Right lobe of liver (tissue), 4 donors: ENCODE results near the gene PCCA.

Source experiments
- CTCF ChIP-seq, 4 donors: fragments of 200-600 bp in 3 of 4; fragments of 450-650 bp in 1 of 4; IDR thresholded peaks; one replicate each; pipeline versions ENCODE4 v1.5.1 to v1.8.0; 2016 to 2022; ENCODE audit warnings: antibody characterized with exemption in 4 of 4, mild to moderate bottlenecking in 2 of 4
- POLR2A ChIP-seq: fragments of 450-650 bp; IDR thresholded peaks from one replicate; pipeline ENCODE4 v1.6.1; 2017; ENCODE audit warnings: antibody characterized with exemption, mild to moderate bottlenecking
- donor health status: DM: no; HTN: no; CAD: no.
- donor health status: DM: no; HTN: no; CAD: no.
- donor health status: DM: no; HTN: yes; CAD: no.

GRCh38 chr13:100197591-100198365 is 108.9 kb downstream of the PCCA start:
- TF ChIP-seq POLR2A (no peak), CTCF (IDR thresholded peaks at IDR 0.05) (no peak)
